ENCODE data around the gene NOD2. TPM values are rescaled to one million over a fixed set of nuclear protein-coding genes. Genes with fewer than 3 reads are reported as not detected.
A peak's percentile ranks its signal among the peaks of the same experiment; 100 is the strongest.

Gene NOD2
- total RNA-seq, 1 experiment from 2014 or later = 0.17 TPM

GRCh38 chr16:50778284-50779163 lies 85.1 kb downstream of the NOD2 start:
- Histone ChIP-seq H2BK20ac (ENCODE audit: low read depth, low read length, poor library complexity, severe bottlenecking) (no peak overlapping the region), H2BK5ac (ENCODE audit: insufficient read length, low read length) (no peak overlapping the region), H3K79me1 (ENCODE audit: insufficient read depth, low read depth, low read length, poor library complexity, severe bottlenecking) (no peaks in the 10 kb centered on the region), H4K20me1 (ENCODE audit: control insufficient read depth, insufficient read depth, insufficient read length) (no peaks in the 10 kb centered on the region), H3K4ac (ENCODE audit: low read depth, low read length) (no peak overlapping the region), H3K18ac (ENCODE audit: insufficient read length, low read depth, low read length) (no peak overlapping the region), H3K9me3 (ENCODE audit: control insufficient read depth, low read depth, low read length) (no peaks in the 10 kb centered on the region), H3K14ac (ENCODE audit: insufficient read depth, low read length) (no peak overlapping the region), H3T11ph (ENCODE audit: low read length) (no peak overlapping the region), H4K8ac (replicated peaks; ENCODE audit: insufficient read length, low read depth, low read length) (no peak overlapping the region), H4K5ac (ENCODE audit: insufficient read length, low read depth, low read length) (no peak overlapping the region), H3K27ac (ENCODE audit: insufficient read length, low read depth, low read length) (no peak overlapping the region), H3K4me2 (ENCODE audit: insufficient read depth, insufficient read length, low read length) (no peak overlapping the region), H3K23me2 (ENCODE audit: insufficient read length, low read depth, low read length, poor library complexity, severe bottlenecking) (no peaks in the 10 kb centered on the region), H2AFZ (ENCODE audit: low read length) (no peak overlapping the region), H3K9ac (ENCODE audit: extremely low read depth, insufficient read length, low read length) (no peak overlapping the region), H4K91ac (ENCODE audit: insufficient read length, low read depth, low read length) (no peak overlapping the region), H2BK120ac (ENCODE audit: low read depth, low read length, poor library complexity, severe bottlenecking) (no peak overlapping the region), H3K27me3 (ENCODE audit: insufficient read depth, low read length) (no peaks in the 10 kb centered on the region), H2BK12ac (ENCODE audit: insufficient read length, low read depth, low read length) (no peak overlapping the region), H3K79me2 (ENCODE audit: insufficient read depth, low read length) (no peaks in the 10 kb centered on the region), H3K56ac (ENCODE audit: insufficient read length, low read depth, low read length) (no peak overlapping the region), H3K4me1 (ENCODE audit: insufficient read depth, low read length) (no peaks in the 10 kb centered on the region), H2AK5ac (ENCODE audit: insufficient read length, low read length) (no peak overlapping the region), H2BK15ac (ENCODE audit: low read depth, low read length) (no peak overlapping the region), H3K23ac (ENCODE audit: insufficient read length, low read depth, low read length) (no peak overlapping the region)
- H3K27me3 Mint-ChIP-seq (ENCODE audit: low read depth) = no peaks in the 10 kb centered on the region
- WGBS (ENCODE audit: extremely low coverage, insufficient read length, low lambda C conversion rate) = no CpG with 5 or more reads among the region's 1 CpG
- peaks cover 0 to 4% (median 2%) of the 10 kb centered on the region in 3 experiments; a peak in 4 of 7 replicates for H3K36me3 Mint-ChIP-seq (ENCODE audit: insufficient read depth in 1 of 3, low read depth in 3 of 3)
- H3K9me3 Mint-ChIP-seq = no peaks in the 10 kb centered on the region
- peaks cover 2 to 9% of the 10 kb centered on the region in 2 experiments; a peak in 3 of 4 replicates for H3K4me1 Mint-ChIP-seq
- TF ChIP-seq CTCF (conservative IDR thresholded peaks at IDR 0.05) = no peak
- DNase-seq = no peak
- H3K4me3 Mint-ChIP-seq = no peak overlapping the region
- H3K27ac Mint-ChIP-seq = peak overlapping the region in 1 of 3 experiments; percentile 60; a peak in 1 of 7 replicates

Measured in H9 (cell line).